GM21360 (cell line): ENCODE data around the gene PCSK1N.
"Not testable (repeated sequence)": the region's sequence is repeated elsewhere in the genome, so short reads cannot be mapped to it uniquely, and the experiment has no call there.

Experiments
- ATAC-seq: cut with Tn5 transposase; IDR thresholded peaks from one replicate; pipeline ENCODE4 v1.9.1; 2021; ENCODE audit warnings: mild to moderate bottlenecking, moderate library complexity; ENCODE audit not compliant: unreplicated experiment

PCSK1N gene

DNA sequence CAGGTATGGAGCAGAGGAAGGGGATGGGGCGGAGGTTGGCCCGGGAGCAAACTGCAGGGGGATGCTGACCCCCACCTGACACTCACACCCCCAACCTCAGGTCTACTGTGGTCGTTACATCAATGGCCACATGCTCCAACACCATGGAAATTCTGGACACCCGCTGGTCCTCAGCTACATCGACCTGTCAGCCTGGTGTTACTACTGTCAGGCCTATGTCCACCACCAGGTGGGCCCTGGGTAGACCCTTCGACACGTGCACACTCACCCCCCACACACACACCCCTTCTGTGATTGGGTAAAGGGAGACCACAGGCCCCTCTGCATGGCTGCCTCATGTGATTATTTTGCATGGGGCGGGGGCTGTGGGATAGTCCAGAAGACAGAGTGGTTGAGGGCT, 11.3 kb downstream of the PCSK1N start:
- ATAC-seq = no peak

GRCh38 chrX:48823053-48823452, 12.4 kb downstream of the PCSK1N start:
- ATAC-seq = no peak

DNA sequence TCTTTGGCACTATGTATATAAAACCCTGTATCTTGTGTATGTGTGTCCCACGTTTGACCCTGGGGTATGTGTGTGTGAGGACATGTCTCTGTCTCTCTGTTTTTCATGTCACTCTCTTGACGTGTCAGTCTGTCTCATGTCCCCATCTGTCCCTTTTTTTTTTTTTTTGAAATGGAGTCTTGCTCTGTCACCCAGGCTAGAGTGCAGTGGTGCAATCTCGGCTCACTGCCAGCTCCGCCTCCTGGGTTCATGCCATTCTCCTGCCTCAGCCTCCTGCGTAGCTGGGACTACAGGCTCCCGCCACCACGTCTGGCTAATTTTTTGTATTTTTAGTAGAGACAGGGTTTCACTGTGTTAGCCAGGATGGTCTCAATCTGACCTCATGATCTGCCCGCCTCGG, 16.0 kb downstream of the PCSK1N start:
- ATAC-seq = not testable (repeated sequence)

- no peak for ATAC-seq
Measured at GRCh38 chrX:48818866-48819265, 16.5 kb downstream of the PCSK1N start.

- no peak for ATAC-seq
Measured at GRCh38 chrX:48818098-48818497, 17.3 kb downstream of the PCSK1N start.

- ATAC-seq = no peak
Measured at GRCh38 chrX:48816014-48816810, 19.2 kb downstream of the PCSK1N start.

- ATAC-seq = no peak
Measured at GRCh38 chrX:48815266-48815665, 20.1 kb downstream of the PCSK1N start.

DNA sequence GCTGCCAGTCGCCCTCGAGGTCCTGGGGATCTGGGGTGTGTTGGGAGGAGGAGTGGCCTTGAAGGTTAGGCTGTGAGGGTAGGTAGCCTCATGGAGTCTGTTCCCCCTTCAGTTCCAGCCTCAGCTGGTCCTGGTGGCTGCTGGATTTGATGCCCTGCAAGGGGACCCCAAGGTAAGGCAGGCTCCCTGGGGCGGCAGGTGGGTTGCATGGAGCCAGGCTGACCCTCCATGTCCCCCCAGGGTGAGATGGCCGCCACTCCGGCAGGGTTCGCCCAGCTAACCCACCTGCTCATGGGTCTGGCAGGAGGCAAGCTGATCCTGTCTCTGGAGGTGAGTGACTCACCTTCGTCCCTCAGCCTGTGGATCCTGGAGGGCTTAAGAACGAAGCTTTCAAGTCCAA, 20.7 kb downstream of the PCSK1N start:
- no peak for ATAC-seq

DNA sequence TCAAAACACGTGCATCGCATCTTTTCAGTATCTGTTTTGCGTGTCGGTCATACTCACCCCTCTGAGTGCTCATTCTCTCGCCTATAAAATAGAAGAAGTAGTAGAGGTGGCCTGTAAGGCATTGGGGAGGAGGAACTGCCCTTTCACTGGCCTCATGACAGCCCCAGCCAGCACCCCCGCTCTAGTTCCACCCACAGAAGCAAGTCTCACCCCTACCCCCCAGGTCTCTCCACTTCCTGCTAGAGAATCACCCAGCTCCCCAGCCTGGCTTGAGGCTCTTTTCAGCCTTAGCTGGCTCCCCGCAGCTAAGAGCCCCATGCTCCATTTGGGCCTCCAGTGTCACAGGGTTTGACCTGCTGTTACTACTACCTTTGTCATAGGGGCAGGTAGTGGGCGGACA, 21.8 kb downstream of the PCSK1N start:
- ATAC-seq = no peak

DNA sequence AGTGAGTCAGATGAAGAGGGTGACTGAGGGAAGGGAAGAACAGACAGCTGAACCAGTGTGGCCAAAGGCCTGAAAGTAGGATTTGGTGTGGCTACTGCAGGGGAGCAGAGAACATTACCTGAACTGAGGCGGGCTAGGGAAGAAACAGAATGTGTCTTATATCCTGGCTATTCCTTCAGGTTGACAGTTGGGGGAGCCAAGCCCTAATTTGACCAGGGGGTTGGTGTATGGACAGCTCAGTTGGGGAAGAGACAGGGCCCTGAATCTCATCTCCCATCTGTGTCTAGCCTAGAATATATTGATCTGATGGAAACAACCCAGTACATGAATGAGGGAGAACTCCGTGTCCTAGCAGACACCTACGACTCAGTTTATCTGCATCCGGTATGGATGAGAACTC, 29.3 kb downstream of the PCSK1N start:
- no peak for ATAC-seq

GRCh38 chrX:48802905-48803200, 32.6 kb downstream of the PCSK1N start:
- no peak for ATAC-seq

DNA sequence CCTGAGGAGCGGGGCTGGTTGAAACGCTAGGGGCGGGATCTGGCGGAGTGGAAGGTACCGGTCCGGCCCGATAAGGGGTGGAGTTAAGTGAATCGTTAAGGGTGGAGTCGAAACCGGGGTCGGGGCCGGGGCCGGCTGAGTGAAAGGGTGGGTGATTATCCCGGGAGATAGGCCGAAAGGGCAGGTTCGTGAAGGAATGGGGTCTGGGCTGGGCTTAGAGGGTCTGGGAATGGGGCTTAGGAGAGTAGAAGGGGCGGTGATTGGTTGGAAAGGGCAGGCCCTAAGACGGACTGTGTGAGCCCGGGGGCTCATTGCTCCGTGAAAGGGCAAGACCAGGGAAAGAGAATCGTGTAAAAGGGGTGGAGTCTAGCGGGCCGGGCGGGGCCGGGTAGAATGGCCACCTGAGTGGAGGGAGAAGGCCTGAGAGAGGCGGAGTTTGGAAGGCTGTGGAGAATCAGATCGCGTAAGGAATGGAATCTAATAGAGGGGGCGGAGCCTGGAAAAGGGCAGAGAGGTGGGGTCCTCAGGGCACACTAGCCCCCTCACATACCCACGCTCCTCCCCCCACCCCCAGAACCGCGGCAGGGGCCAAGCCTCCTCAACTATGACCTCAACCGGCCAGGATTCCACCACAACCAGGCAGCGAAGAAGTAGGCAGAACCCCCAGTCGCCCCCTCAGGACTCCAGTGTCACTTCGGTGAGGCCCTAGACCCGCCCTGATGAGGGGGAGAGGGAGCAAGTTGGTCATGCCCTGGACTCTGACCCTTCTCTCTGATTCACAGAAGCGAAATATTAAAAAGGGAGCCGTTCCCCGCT, 33.1 kb downstream of the PCSK1N start:
- peak; percentile 40 for ATAC-seq

DNA sequence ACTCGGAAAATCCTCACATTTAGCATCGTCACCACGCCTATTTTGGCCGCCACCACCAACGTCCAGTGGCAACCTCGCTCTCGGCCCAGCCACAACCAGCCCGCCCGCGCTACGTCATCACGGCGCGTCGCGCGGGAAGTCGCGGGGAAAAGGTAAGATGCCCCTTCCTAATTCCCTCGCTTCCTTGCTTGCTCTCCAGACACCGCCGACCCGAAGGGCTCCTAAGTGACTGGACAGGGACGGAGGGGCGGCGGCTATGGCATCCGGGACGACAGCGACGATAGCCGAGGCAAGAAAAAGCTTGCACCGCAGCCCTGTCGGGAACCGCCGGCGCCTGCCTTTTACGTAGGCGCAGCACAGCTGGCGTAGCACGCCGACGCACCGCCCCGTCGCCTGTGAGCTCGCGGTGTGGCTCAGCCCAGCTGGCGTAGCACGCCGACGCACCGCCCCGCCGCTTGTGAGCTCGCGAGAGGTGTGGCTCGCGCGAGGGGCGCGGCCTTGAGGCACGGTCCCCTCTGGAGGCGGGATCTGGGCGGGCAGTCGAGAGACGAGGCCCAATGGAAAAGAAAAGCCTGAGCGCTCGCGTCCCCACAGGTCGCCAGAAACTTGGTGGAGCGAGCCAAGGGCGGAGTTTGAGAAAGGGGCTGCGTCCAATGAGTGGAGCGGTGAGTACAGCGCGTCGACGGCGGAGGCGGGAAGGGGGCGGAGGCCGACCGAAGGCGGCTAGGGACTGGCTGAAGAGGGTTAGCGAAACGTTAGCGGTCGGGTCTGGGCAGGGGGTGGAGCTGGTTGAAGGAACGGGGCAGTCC, 33.9 kb downstream of the PCSK1N start, which contains the start of gene HDAC6:
Gene HDAC6, plus strand, starts transcription at position 788 of the 809 bp plus-strand sequence. CDS start 626 bp downstream, outside the sequence.
- peak; percentile 86 for ATAC-seq

DNA sequence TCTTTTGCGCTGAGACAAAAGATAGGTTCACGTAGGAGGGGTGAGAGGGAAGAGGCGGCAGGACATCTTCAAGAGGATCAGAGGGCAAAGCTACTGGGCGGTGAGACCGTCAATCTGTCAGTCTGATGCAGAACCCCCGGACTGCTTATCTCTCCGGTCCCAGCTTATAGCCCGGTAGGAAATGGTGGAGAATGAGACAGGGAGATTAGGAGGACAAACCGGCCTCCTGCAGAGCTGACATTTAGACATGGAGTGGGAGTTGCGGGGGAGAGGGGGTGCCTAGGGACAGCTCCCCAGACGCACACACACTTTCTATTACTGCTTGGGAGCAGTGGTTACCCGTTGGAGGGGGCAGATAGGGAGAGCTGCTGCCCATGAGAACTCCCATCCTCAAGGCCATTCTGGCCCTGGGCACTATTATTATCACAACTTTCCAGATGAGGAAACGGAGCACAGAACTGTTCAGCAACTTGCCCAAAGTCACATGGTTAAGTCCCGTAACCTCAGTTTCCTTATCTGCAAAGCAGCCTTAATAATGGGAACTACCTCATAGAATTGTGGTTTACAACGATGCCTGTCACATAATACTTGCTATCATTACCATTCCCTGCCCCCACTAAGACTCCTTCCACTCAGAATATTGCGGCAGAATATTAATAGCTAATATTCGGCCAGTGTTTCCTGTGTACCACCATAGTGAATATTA, 34.7 kb downstream of the PCSK1N start:
- no peak for ATAC-seq

DNA sequence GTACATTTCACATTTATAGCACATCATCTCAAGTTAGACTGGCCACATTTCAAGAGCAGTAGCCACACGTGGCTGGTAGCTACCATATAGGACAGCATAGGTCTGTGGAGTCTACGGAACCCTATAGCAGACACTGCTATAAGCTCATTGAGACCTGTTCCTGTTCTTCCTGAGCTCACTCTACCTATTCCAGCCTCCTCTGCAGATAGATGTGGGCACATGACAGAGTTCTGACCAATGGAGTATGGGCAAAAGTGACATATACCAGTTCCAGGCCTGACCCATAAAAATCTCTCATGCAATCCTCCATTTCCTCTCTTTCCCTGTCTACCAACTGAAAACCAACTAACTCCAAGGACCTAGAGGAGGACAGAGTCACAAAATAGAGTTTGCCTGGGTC, 37.1 kb downstream of the PCSK1N start:
- ATAC-seq = no peak

- ATAC-seq = no peak
Measured at GRCh38 chrX:48794911-48795515, 40.4 kb downstream of the PCSK1N start.

GRCh38 chrX:48794340-48794910, 41.0 kb downstream of the PCSK1N start:
- ATAC-seq = no peak

GRCh38 chrX:48793935-48794334, 41.5 kb downstream of the PCSK1N start:
- ATAC-seq = no peak

- no peak for ATAC-seq
Measured at GRCh38 chrX:48792219-48792618, 43.2 kb downstream of the PCSK1N start.
